NCI-H1694 treated with DMSO at 0.1 percent for 48 hours (cell line): ENCODE data around the gene GSK3A.

ENCODE experiments used
- DNase-seq: peaks from one replicate; lab custom pipeline; 2025; lab: John Stamatoyannopoulos, UW

Gene GSK3A

GRCh38 chr19:42199440-42200115 lies 42.8 kb downstream of the GSK3A start:
- no peak for DNase-seq

GRCh38 chr19:42198676-42199439 lies 43.5 kb downstream of the GSK3A start:
- no peak for DNase-seq

GRCh38 chr19:42197375-42197817 lies 45.0 kb downstream of the GSK3A start:
- no peak for DNase-seq

- no peak for DNase-seq
These were observed 46.1 kb downstream of the GSK3A start for GRCh38 chr19:42196011-42197001.

GRCh38 chr19:42193706-42194105 lies 48.7 kb downstream of the GSK3A start:
- DNase-seq = no peak

- no peak for DNase-seq
These were observed 49.1 kb downstream of the GSK3A start for GRCh38 chr19:42193294-42193693.

GRCh38 chr19:42191855-42192254 lies 50.5 kb downstream of the GSK3A start:
- DNase-seq = no peak

GRCh38 chr19:42191330-42191729 lies 51.1 kb downstream of the GSK3A start:
- no peak for DNase-seq

- DNase-seq = no peak
These were observed 53.3 kb downstream of the GSK3A start for GRCh38 chr19:42189133-42189532.

- DNase-seq = no peak
These were observed 53.7 kb downstream of the GSK3A start for GRCh38 chr19:42188665-42189064.

- DNase-seq = no peak
These were observed 57.1 kb downstream of the GSK3A start for GRCh38 chr19:42185277-42185676.

GRCh38 chr19:42184401-42184861 lies 58.0 kb downstream of the GSK3A start:
- DNase-seq = peak; percentile 59
